HG03378 (cell line): Measurements from ENCODE around the gene TMEM132C.

Experiments used
- ATAC-seq: cut with Tn5 transposase; IDR thresholded peaks from one replicate; pipeline ENCODE4 v1.9.1; 2021; ENCODE audit warnings: mild to moderate bottlenecking, moderate library complexity; ENCODE audit not compliant: unreplicated experiment

TMEM132C gene

GRCh38 chr12:128543971-128544370, 277.0 kb downstream of the TMEM132C start:
- no peak for ATAC-seq

- ATAC-seq: no peak
Measured at GRCh38 chr12:128548949-128549348, 282.0 kb downstream of the TMEM132C start.

DNA sequence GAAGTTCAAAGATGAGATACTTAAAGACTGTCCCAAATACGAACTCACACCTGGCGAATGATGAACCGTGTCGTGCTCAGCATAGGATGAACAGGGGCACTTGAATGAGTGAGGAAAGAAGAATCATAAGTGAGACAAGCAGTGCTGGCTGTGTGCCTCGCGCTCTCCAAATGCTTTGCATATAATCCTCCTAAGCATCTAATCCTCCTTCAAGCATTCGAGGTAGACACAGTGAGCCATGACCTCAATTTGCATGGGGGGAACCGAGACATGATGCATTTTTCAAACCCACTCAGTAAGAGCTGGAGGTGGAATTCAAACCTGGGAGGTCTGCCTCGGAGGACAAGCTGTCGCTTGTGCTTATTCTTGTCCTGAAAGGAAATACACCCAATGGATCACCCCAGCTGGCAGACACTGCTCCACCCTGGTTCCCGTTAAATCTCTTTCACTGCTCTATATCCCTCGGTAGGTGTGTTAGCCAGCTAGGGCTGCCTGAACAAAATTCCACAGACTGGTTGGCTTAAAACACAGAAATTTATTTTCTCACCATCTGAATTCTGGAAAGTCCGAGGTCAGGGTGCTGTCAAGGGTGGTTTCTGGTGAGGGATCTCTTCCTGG, 282.7 kb downstream of the TMEM132C start:
- ATAC-seq: no peak

DNA sequence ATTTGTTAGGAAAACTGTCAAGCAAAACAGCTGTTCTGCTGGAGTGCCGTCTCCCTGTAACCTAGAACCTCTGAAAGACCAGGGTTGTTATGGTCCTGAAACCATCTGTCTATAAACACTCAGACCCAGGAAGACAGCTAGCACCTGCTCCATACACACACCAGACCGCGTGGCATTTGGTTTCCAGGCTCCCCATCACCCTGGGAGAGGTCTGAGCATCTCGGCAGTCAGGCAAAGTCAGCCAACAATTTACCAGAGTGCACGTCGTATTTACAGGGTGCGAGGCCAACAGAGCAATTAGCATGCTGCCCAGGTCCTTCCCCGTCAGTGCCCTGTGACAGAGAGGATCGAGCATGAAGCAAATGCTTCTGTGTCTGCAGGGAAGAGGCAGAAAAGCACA, 284.3 kb downstream of the TMEM132C start:
- no peak for ATAC-seq

DNA sequence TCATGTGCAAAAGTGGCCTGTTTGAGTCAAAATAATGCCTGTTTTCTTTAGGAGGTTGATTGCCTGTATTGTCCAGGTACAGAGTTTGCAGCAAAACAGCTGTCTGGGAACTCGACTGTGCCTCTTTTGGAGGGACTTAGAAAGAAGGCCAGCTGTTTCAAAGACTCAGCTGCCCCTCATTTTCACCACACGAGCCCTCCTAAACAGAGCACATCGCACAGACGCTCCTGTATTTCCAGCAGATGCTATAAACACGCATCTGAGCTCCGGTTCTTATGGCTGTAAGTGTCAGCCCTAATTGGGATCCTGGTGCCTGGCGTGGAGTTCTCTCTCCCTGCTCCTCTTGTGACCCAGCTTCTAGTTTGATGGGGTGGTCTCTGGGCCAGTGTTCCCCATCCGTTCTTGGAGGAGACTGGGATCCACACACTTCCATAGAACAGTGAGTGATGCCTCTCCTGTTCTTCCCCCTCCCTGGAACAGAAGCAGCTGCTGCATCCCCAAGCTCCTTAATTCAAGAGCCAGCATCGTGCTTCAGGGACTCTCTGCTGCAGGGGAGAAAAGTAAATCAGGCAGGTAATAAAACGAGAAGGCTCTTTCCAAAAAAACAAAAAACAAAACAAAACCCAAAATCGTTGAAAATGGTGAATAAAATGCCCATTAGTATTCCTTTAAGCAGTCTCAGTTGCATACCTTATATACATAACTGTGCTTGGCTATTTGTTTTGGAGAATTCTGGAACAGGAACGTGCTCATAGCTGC, 287.8 kb downstream of the TMEM132C start:
- ATAC-seq: no peak

- no peak for ATAC-seq
Measured at GRCh38 chr12:128557231-128557630, 290.3 kb downstream of the TMEM132C start.

DNA sequence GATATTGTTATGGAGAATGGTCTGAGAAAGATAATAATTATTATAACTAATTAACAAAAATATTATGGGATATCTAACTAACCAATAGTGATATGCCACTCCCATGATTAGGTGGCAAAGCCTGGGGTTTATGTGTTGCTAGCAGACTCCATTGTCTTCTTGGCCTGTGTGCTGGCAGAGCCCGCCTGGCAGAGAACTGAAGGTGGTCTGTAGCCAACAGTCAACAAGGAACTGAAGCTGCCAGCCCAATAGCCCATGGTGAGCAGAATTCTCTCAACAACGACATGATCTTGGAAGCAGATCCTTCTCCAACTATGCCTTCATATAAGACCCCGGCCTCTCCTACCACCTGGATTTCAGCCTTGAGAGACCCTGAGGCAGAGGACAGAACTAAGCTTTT, 298.0 kb downstream of the TMEM132C start:
- ATAC-seq: no peak

DNA sequence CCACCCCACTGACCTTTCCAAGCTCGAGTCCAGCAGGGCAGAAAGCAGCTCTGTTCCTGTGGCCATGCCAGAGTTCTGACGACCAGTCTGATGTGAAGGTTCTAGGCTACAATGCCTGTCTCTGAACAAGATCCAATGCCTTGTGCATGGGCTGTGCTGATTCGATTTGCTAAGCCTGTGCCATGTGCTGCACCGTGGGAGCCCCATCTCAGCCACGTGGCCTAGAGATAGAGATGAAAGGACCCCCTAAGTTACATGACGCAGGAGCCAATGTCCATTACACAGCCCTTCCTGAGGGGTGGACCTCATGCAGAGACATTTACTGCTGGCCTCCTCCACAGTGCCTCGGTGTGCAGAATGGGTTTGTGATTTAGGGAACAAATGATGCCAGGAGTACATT, 300.8 kb downstream of the TMEM132C start:
- no peak for ATAC-seq

DNA sequence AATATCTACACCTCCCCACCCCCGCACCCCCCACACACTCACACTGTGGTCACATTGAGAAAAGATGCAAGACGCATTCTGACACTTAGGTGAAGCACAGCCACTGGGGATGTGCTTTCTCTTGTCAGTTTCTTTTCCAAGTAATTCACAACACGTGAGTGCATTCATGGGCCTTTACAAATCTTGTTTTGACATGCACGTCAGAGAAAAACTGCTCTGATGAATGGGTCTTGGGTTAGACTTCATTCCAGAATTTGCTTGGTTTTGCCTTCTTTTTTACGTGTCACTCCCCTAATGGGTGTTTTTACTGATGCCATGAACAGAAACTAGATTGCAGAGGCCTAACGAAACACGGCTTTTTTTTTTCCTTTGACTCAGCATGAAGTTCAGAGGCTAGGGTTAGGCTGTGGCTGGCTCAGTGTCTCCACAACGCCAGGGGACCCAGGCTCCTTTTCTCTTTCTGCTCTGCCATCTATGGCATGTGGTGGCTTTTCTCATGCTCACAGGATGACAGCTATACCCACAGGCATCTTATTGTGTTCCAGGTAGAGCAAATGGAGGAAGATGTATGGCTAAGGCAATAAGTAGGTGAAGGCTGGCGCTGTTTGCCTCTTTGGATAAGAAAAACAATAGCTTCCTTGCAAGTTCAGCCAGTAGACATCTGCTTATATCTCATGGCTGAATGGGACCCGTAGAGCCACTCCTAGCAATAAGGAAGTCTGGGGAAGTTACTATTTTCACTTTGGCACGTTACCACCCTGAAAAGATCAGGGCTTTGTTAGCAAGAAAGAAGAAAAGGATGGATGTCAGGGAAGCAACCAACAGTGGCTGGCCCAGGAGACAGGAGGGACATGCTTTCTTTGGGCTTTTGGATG, 303.5 kb downstream of the TMEM132C start:
- ATAC-seq: no peak

DNA sequence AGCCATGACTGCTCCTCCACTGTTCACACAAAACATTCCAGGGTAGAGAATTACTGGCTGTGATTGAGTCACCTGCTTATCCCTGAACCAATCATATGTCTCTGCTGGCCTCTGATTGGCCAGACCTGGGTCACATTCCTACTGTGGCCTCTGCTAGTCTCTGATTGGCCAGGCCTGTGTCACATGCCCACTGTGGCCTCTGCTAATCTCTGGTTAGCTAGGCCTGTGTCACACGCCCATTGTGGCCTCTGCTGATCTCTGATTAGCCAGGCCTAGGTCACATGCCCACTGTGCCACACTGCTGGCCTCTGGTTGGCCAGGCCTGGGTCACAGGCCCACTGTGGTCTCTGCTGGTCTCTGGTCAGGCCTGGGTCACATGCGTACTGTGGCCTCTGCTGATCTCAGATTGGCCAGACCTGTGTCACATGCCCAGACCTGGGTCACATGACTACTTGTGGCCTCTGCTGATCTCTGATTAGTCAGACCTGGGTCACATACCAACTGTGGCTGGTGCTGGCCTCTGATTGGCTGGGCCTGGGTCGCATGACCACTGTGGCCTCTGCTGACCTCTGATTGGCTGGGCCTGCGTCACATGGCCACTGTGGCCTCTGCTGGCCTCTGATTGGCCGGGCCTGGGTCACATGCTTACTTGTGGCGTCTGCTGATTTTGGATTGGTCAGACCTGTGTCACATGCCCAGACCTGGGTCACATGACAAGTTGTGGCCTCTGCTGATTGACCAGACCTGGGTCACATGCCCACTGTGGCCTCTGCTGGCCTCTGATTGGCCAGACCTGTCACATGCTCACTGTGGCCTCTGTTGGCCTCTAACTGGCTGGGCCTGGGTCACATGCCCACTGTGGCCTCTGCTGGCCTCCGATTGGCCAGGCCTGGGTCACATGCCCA, 305.2 kb downstream of the TMEM132C start:
- ATAC-seq: no peak

DNA sequence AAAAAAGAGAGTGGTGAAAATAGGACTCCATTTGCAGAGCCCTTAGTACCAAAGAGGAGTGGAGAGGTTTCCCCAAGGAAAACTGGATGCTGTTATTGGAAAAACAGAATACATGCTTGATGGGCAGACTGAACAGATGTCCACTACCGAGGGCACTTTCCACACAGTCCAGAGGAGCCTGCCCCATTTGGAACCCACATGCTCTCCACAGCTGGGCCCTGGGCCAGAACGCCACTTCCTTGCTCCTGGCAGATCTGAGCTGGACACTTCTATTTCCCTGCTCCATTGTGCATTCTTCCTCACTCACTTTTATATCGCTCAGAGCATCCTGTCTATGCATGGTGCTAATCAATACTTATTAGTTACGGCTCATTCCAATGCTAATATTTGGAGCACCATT, 306.9 kb downstream of the TMEM132C start:
- ATAC-seq: no peak

- ATAC-seq: no peak
Measured at GRCh38 chr12:128578045-128578444, 311.1 kb downstream of the TMEM132C start.

DNA sequence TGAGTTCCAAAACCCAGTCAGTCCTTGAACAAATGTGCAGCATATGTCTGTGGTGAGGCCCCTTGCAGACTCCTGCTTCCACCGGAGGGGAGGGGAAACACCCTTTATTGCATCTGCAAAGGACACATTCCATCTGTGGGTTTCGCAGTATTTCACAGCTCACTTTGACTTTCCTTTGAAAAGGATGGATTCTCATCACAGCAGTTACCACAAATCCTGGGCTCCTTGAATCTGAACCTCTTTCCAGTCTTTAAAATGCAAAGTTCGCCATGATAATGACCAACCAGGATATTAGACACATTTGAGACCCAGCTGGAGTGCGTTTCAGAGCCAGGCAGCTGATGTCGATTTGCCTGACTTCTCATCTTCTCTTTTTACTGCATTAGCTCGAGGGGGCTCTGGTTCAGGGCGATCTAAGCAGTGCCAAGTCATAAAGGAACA, 314.4 kb downstream of the TMEM132C start:
- no peak for ATAC-seq

DNA sequence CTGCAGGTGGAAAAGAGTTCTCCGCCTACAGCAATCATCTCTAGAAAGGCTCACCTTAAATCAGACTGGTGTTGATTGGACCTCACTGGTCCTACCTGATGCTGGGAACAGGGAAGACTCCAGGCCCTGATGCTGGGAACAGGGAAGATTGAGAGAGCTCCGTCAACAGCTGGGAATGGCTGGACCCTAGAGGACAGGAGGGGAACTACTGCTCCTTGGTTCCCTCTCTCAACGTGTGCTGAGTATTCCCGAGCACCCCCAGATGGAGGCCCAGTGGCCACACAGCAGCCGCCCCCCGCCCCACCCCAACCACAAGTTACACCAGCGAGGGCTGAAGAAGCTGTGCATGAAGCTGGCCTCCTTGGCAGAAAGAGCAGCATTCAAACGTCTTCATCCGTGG, 316.5 kb downstream of the TMEM132C start:
- no peak for ATAC-seq

DNA sequence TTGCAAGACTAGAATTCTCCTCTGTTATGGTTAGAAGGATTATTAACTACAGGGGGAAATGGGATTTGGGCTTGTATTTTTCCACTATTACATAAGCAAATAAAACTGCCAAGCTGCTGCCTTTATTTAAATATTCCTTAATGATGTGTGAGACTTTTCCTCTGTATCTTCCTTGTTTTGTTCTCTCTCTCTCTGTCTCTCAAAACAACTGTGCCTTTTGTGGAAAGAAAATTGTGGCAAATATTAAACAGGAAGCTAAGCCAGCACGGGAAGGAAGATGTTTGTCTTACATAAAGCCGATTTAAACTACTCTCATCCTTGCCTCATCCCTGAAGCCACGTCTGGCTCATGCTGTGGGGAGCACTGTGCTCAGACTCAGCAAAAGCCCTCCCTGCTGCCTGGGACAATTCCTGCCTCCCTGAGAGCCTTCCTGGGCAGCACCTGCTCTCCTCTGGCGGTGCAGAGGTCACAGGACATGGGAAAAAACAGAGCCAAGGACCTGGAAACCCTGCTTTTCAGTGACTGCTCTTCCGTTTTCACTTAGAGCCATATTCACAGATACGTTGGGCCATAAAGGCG, 319.6 kb downstream of the TMEM132C start:
- no peak for ATAC-seq

DNA sequence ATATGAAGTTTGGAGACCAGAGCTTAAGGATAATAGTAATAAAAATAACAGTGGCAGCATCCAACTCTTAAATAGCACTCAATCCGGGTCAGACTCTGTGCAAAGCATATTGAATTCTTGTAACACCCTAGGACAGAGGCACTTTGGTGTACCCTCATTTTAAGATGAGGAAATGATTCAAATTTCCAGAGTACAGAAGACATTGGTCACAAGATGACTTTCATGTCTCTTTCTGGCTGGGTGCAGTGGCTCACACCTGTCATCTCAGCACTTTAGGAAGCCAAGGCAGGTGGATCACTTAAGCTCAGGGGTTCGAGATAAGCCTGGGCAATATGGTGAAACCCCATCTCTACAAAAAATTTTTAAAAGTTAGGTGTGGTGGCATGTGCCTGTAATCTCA, 320.9 kb downstream of the TMEM132C start:
- ATAC-seq: no peak

GRCh38 chr12:128592220-128592744, 325.3 kb downstream of the TMEM132C start:
- ATAC-seq: no peak

DNA sequence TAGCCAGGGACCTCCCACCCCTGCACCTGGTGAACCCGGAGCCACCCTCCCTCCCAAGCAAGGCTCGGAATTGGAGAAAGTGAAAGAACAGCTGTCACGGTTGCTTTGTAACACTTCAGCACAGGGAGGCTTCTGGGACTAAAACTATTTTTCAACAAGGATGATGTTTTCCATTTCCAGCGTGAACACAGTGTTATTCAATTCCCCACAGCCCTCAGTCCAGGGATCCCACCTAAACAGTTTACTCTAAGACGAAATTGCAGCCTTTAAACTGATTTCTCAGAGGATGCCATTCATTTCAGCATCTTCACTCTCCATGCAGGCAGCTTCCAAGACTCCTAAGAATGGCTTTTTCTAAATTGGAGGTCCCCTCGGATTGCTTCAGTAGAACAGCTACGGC, 327.6 kb downstream of the TMEM132C start:
- no peak for ATAC-seq

GRCh38 chr12:128595609-128596008, 328.6 kb downstream of the TMEM132C start:
- no peak for ATAC-seq

- no peak for ATAC-seq
Measured at GRCh38 chr12:128600886-128601285, 333.9 kb downstream of the TMEM132C start.
